Measurements from ENCODE around the gene TMEM263.

The TMEM263 gene

DNA sequence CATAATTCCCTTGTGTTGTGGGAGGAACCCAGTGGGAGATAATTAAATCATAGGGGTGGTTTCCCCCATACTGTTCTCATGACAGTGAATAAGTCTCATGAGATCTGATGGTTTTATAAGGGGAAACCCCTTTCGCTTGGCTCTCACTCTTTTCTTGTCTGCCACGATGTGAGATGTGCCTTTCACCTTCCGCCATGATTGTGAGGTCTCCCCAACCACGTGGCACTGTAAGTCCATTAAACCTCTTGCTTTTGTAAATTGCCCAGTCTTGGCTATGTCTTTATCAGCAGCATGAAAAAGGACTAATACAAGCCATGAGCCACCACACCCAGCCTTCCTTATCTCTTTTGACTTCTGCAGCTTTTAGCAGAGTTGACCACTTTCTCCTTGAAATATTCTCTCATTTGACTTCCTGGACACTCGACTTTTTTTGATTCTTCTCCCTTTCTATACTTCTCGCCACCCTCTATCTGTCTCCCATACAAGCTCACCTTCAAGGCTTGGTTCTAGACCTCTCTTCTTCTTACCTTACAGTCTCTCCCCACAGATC, 29.0 kb downstream of the TMEM263 start:
- TF ChIP-seq, protein P1, sequence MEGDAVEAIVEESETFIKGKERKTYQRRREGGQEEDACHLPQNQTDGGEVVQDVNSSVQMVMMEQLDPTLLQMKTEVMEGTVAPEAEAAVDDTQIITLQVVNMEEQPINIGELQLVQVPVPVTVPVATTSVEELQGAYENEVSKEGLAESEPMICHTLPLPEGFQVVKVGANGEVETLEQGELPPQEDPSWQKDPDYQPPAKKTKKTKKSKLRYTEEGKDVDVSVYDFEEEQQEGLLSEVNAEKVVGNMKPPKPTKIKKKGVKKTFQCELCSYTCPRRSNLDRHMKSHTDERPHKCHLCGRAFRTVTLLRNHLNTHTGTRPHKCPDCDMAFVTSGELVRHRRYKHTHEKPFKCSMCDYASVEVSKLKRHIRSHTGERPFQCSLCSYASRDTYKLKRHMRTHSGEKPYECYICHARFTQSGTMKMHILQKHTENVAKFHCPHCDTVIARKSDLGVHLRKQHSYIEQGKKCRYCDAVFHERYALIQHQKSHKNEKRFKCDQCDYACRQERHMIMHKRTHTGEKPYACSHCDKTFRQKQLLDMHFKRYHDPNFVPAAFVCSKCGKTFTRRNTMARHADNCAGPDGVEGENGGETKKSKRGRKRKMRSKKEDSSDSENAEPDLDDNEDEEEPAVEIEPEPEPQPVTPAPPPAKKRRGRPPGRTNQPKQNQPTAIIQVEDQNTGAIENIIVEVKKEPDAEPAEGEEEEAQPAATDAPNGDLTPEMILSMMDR (conservative IDR thresholded peaks at IDR 0.05; ENCODE audit: low read length): no peak
- H3F3A ChIP-seq (ENCODE audit: low read depth): no peaks in the 10 kb centered on the region
- no peak overlapping the region for H3K9ac ChIP-seq (ENCODE audit: low read depth, low read length, poor library complexity, severe bottlenecking)
- H3K9me2 ChIP-seq (replicated peaks; ENCODE audit: low read depth, low read length): no peaks in the 10 kb centered on the region
- no peaks in the 10 kb centered on the region for H3K36me3 ChIP-seq (ENCODE audit: insufficient read depth, low read length)
- H2AFZ ChIP-seq (ENCODE audit: low read length): no peak overlapping the region
- H3K4me1 ChIP-seq (ENCODE audit: insufficient read depth, low read length, poor library complexity, severe bottlenecking): peaks cover 21% of the 10 kb centered on the region
- H3K9me3 ChIP-seq (ENCODE audit: insufficient read depth, low read depth, low read length): no peaks in the 10 kb centered on the region
- H3K79me2 ChIP-seq (ENCODE audit: insufficient read depth, low read length): no peaks in the 10 kb centered on the region
- no peak overlapping the region for H3K4me2 ChIP-seq (ENCODE audit: low read depth, low read length, poor library complexity, severe bottlenecking)
- H3K4me3 ChIP-seq (ENCODE audit: low read length, poor library complexity, severe bottlenecking): no peak overlapping the region
- no peaks in the 10 kb centered on the region for H4K20me1 ChIP-seq (ENCODE audit: insufficient read depth, low read length, poor library complexity, severe bottlenecking)
- H3K27me3 ChIP-seq (ENCODE audit: insufficient read depth, low read length, poor library complexity, severe bottlenecking): no peaks in the 10 kb centered on the region

DNA sequence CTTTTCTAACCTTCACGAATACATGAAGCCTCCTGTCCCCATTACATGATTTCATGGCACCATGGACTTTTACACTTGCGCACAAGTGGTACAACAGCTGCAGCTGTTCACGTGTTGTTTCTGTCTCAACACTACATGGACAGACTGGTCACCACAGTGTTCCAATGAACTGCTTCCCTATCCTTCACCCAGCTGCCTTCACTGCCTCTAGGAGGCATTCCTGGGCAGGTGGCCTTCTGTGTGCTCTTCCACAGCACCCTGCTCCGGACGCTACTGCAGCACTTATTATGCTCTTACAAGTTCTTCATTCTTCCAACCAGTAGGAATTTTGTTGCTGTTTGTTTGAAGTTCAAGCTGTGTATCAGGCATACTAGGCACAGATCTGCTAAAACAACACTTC, 29.8 kb downstream of the TMEM263 start:
- peak overlapping the region; percentile 81 for H3K4me3 ChIP-seq (ENCODE audit: low read length, poor library complexity, severe bottlenecking)
- peaks cover 21% of the 10 kb centered on the region for H3K4me1 ChIP-seq (ENCODE audit: insufficient read depth, low read length, poor library complexity, severe bottlenecking)

DNA sequence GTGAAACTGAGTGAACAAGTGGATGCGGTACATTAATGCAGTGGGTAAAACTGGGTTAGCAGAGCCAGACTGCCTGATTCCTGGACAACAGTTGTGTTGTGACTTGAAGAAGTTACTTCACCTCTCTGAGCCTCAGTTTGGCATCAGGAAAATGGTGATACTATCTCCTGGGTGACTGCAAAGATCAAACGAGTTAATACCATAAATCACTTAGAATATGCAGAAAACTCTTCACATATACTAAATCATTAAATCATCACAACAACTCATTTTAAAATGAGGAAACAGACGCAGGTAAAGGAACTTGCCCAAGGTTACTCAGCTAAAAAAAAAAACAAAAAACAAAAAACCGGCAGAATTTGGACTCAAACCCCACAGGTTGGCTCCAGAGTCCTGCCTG, 30.4 kb downstream of the TMEM263 start:
- Histone ChIP-seq H3K9me2 (replicated peaks; ENCODE audit: low read depth, low read length) (no peaks in the 10 kb centered on the region), H4K20me1 (ENCODE audit: insufficient read depth, low read length, poor library complexity, severe bottlenecking) (no peaks in the 10 kb centered on the region), H2AFZ (ENCODE audit: low read length) (peak overlapping the region; percentile 87), H3K9ac (ENCODE audit: low read depth, low read length, poor library complexity, severe bottlenecking) (peak overlapping the region; percentile 73), H3K4me2 (ENCODE audit: low read depth, low read length, poor library complexity, severe bottlenecking) (peak overlapping the region; percentile 78), H3F3A (ENCODE audit: low read depth) (no peaks in the 10 kb centered on the region), H3K79me2 (ENCODE audit: insufficient read depth, low read length) (no peaks in the 10 kb centered on the region), H3K9me3 (ENCODE audit: insufficient read depth, low read depth, low read length) (no peaks in the 10 kb centered on the region), H3K4me3 (ENCODE audit: low read length, poor library complexity, severe bottlenecking) (peak overlapping the region; percentile 81), H3K36me3 (ENCODE audit: insufficient read depth, low read length) (no peaks in the 10 kb centered on the region), H3K4me1 (ENCODE audit: insufficient read depth, low read length, poor library complexity, severe bottlenecking) (peaks cover 21% of the 10 kb centered on the region), H3K27me3 (ENCODE audit: insufficient read depth, low read length, poor library complexity, severe bottlenecking) (no peaks in the 10 kb centered on the region)
- TF ChIP-seq, protein P1 (conservative IDR thresholded peaks at IDR 0.05; ENCODE audit: low read length): no peak
- no peak for TF ChIP-seq EZH2phosphoT487 (IDR thresholded peaks at IDR 0.05; ENCODE audit: borderline replicate concordance)

More for the DNA sequence above, 29.8 kb downstream of the TMEM263 start:
- H3K79me2 ChIP-seq (ENCODE audit: insufficient read depth, low read length): no peaks in the 10 kb centered on the region
- no peak overlapping the region for H2AFZ ChIP-seq (ENCODE audit: low read length)
- H3K27me3 ChIP-seq (ENCODE audit: insufficient read depth, low read length, poor library complexity, severe bottlenecking): no peaks in the 10 kb centered on the region
- no peaks in the 10 kb centered on the region for H4K20me1 ChIP-seq (ENCODE audit: insufficient read depth, low read length, poor library complexity, severe bottlenecking)
- peak overlapping the region; percentile 78 for H3K4me2 ChIP-seq (ENCODE audit: low read depth, low read length, poor library complexity, severe bottlenecking)
- H3K36me3 ChIP-seq (ENCODE audit: insufficient read depth, low read length): no peaks in the 10 kb centered on the region
- H3K9me3 ChIP-seq (ENCODE audit: insufficient read depth, low read depth, low read length): no peaks in the 10 kb centered on the region
- H3K9ac ChIP-seq (ENCODE audit: low read depth, low read length, poor library complexity, severe bottlenecking): no peak overlapping the region
- TF ChIP-seq, protein P1 (conservative IDR thresholded peaks at IDR 0.05; ENCODE audit: low read length): no peak
- no peak for TF ChIP-seq EZH2phosphoT487 (IDR thresholded peaks at IDR 0.05; ENCODE audit: borderline replicate concordance)
- H3K9me2 ChIP-seq (replicated peaks; ENCODE audit: low read depth, low read length): no peaks in the 10 kb centered on the region
- H3F3A ChIP-seq (ENCODE audit: low read depth): no peaks in the 10 kb centered on the region
